Effector memory CD4-positive, alpha-beta T cell (primary cell): ENCODE results near the gene HACL1.
"Not testable (repeated sequence)": the region's sequence is repeated elsewhere in the genome, so short reads cannot be mapped to it uniquely, and the experiment has no call there.

Experiments used
- DNase-seq, 3 donors: peaks; one replicate each; pipeline ENCODE4 v3.0.0-alpha.2; 2020
- H3K27ac ChIP-seq: 2 replicates; pipeline ENCODE4 v1.7.0; 2013; ENCODE audit warnings: mild to moderate bottlenecking, low read length, moderate library complexity; ENCODE audit not compliant: insufficient read depth, poor library complexity, severe bottlenecking
- H3K27me3 ChIP-seq: replicated peaks from 2 replicates; pipeline ENCODE4 v1.7.0; 2013; ENCODE audit warnings: mild to moderate bottlenecking, low read length; ENCODE audit not compliant: insufficient read depth, control insufficient read depth, poor library complexity, severe bottlenecking
- H3K36me3 ChIP-seq: 2 replicates; pipeline ENCODE4 v1.7.0; 2013; ENCODE audit warnings: mild to moderate bottlenecking, low read length, moderate library complexity; ENCODE audit not compliant: control insufficient read depth, insufficient read depth
- H3K4me1 ChIP-seq: 2 replicates; pipeline ENCODE4 v1.7.0; 2013; ENCODE audit warnings: low read length, mild to moderate bottlenecking; ENCODE audit not compliant: control insufficient read depth, insufficient read depth, poor library complexity, severe bottlenecking
- H3K4me3 ChIP-seq: 2 replicates; pipeline ENCODE4 v1.7.0; 2013; ENCODE audit warnings: low read length, low read depth, mild to moderate bottlenecking; ENCODE audit not compliant: insufficient read depth, poor library complexity, severe bottlenecking
- H3K9me3 ChIP-seq: 2 replicates; pipeline ENCODE4 v1.7.0; 2013; ENCODE audit warnings: mild to moderate bottlenecking, low read length, moderate library complexity; ENCODE audit not compliant: control insufficient read depth

HACL1 gene

DNA sequence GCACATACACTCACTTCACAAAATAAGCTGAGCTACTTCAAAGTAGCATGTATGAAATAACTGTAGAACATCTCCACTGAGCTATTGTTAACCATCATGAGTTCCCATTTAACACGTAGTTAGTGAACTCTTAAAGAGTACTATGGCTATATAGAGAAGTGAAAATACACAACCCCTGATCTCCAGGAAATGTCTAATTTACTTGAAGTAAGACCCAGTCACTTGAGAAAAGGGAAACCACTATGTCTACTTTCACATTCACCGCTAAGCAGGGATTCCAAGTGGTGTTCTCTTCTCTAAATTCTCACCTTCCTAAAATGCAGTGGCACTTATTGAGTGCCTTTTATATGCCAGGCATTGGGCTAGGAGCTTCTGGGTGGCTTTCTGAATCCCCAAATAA is 44.9 kb downstream of the HACL1 start:
- no peak for DNase-seq
- no peaks in the 10 kb centered on the region for H3K27me3 ChIP-seq
- no peak overlapping the region for H3K27ac ChIP-seq
- peaks cover 8% of the 10 kb centered on the region for H3K36me3 ChIP-seq
- peaks cover 11% of the 10 kb centered on the region for H3K4me1 ChIP-seq
- no peaks in the 10 kb centered on the region for H3K9me3 ChIP-seq
- no peak overlapping the region for H3K4me3 ChIP-seq

DNA sequence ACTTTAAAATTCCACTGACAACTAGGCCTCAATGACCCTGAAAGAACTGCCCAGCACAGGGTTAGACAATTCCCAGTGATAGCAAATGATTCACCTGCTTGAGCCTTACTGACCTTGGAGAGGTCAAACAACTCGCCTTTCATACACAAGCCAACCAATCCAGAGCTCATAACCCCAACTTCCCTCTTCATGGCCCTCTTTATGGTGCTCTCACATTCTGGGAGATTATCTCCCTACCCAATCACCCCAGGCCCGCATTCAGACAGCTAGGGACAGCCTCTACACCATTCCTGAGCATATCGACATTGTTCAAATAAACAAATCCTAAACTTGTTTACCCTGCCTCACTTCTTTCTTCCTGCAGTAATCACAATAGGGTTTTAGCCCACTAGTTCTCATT is 47.6 kb downstream of the HACL1 start:
- H3K9me3 ChIP-seq, result no peaks in the 10 kb centered on the region
- H3K4me1 ChIP-seq, result peaks cover 11% of the 10 kb centered on the region
- no peaks in the 10 kb centered on the region for H3K36me3 ChIP-seq
- DNase-seq, result no peak
- H3K27me3 ChIP-seq, result no peaks in the 10 kb centered on the region
- no peak overlapping the region for H3K27ac ChIP-seq
- H3K4me3 ChIP-seq, result no peak overlapping the region

DNA sequence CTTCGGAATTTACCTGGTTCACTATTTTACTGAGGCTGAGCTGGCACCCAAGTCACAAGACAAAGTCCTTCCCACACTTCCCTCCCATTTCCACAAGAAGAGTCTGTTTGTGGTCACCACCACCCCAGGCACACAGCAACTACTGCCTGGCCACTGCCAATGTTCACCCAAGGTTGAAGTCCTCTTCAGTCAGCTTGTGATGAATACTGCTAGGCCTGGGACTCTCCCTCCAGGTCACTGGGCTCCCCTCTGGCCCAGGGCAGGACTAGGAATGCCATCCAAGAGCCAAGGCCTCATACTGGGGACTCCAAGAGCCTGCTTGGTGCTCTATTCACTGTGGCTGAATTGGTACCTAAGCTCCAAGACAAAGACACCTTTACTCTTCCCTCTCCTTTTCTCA is 49.5 kb downstream of the HACL1 start:
- DNase-seq, result no peak
- H3K4me1 ChIP-seq, result peaks cover 4% of the 10 kb centered on the region
- no peaks in the 10 kb centered on the region for H3K36me3 ChIP-seq
- H3K9me3 ChIP-seq, result no peaks in the 10 kb centered on the region
- H3K4me3 ChIP-seq, result no peak overlapping the region
- no peaks in the 10 kb centered on the region for H3K27me3 ChIP-seq
- H3K27ac ChIP-seq, result no peak overlapping the region

DNA sequence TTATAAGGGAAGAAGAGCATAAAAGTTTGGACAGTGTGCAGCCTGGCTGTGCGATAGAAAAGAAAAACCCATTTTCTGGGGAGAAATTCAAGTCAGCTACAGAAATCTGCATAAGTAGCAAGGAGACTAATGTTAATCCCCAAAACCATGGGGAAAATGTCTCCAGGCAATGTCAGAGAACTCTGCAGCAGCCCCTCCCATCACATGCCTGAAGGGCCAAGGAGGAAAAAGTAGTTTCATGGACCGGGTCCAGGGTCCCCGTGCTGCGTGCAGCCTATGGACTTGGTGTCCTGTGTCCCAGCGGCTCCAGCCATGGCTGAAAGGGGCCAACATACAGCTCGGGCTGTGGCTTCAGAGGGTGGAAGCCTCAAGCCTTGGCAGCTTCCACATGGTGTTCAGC is 51.5 kb downstream of the HACL1 start:
- Histone ChIP-seq H3K27me3 (no peaks in the 10 kb centered on the region), H3K4me3 (no peak overlapping the region), H3K27ac (no peak overlapping the region), H3K4me1 (no peaks in the 10 kb centered on the region), H3K9me3 (no peaks in the 10 kb centered on the region), H3K36me3 (no peaks in the 10 kb centered on the region)
- no peak for DNase-seq

GRCh38 chr3:15542614-15543013 is 58.8 kb downstream of the HACL1 start:
- no peak for DNase-seq
- no peaks in the 10 kb centered on the region for H3K9me3 ChIP-seq
- no peak overlapping the region for H3K27ac ChIP-seq
- H3K27me3 ChIP-seq, result no peaks in the 10 kb centered on the region
- H3K4me1 ChIP-seq, result peaks cover 17% of the 10 kb centered on the region
- H3K4me3 ChIP-seq, result no peak overlapping the region
- no peaks in the 10 kb centered on the region for H3K36me3 ChIP-seq

DNA sequence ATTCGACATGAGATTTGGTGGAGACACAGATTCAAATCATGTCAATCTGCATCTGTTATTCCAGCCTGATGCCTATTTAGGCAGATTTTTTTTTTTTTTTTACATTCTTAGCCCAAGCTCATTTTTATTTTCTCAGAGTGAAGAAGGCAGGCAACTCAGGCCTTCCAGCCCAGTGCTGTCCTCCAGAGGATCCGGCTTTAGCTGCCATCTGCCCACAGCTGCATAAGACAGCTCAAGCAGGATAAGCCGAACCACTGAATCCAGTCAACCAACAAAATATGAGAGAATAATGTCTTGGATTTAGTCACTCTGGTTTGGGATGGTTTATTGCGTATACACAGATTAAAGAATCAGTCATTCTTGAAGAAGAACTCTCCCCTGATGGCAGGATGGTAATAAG is 60.0 kb downstream of the HACL1 start:
- H3K4me1 ChIP-seq, result peaks cover 29% of the 10 kb centered on the region
- H3K36me3 ChIP-seq, result no peaks in the 10 kb centered on the region
- H3K9me3 ChIP-seq, result no peaks in the 10 kb centered on the region
- DNase-seq, result no peak
- no peak overlapping the region for H3K4me3 ChIP-seq
- no peak overlapping the region for H3K27ac ChIP-seq
- H3K27me3 ChIP-seq, result no peaks in the 10 kb centered on the region

DNA sequence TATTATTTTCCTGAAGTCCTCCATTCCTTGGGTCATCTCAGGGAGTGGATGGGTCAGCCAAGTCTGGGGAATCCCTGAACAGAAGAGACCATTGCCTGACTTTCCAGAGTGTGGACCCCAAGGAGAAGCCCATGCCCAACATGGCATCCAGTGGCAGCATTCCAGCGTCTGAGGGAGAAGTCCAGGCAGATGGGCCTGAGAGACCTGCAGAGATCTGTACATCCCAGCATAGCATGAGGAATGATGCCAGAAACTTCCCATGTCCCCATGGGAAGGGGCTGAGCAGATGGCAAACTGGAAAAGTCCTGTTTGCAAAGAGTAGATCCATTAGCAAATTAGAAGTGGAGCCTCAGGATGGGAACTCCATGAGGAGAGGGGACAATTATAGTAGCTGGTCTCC is 62.3 kb downstream of the HACL1 start:
- DNase-seq, result no peak
- H3K27ac ChIP-seq, result no peak overlapping the region
- H3K4me3 ChIP-seq, result no peak overlapping the region
- H3K27me3 ChIP-seq, result no peaks in the 10 kb centered on the region
- H3K36me3 ChIP-seq, result no peaks in the 10 kb centered on the region
- H3K9me3 ChIP-seq, result no peaks in the 10 kb centered on the region
- H3K4me1 ChIP-seq, result peaks cover 39% of the 10 kb centered on the region

DNA sequence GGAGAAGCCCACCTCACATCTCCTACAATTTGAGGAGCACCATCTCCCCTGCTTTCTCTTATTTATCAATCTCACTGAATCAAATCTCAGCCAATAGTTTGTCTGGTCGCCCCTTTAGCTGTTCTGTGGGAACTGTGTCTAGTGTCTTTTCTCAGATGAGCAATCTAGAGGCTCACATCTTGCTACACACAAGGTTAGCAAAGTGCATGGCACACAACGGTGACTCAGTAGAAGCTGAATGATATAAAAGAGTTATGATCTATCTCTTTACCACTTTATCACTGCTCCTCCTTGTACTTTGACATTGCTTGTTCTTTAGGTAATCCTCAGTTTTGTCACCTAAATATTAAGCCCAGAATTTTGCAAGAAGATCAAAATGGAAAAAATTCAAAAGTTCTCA is 63.0 kb downstream of the HACL1 start:
- Histone ChIP-seq H3K36me3 (no peaks in the 10 kb centered on the region), H3K27me3 (no peaks in the 10 kb centered on the region), H3K9me3 (no peaks in the 10 kb centered on the region), H3K4me1 (peaks cover 39% of the 10 kb centered on the region), H3K4me3 (no peak overlapping the region), H3K27ac (no peak overlapping the region)
- no peak for DNase-seq

DNA sequence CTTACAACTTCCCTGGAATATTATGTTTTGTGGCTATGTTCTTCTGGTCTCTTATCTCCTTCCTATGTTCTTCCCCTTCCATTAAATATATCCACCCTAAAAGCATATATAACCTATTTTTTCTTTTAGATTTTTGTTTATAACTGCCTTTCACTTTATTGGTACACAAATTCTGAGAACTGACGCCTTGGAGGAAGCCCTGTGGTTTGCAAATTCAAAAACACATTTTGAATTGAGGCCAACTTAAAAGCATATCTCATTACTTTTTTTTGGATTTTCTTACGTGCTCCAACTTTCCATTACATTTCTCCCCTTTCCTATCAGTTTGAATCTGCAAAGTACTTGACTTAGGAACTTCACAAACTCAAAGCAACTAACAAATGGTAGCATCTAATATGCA is 64.5 kb downstream of the HACL1 start:
- H3K27me3 ChIP-seq, result no peaks in the 10 kb centered on the region
- peak overlapping the region; percentile 2 for H3K27ac ChIP-seq
- no peak overlapping the region for H3K4me3 ChIP-seq
- no peaks in the 10 kb centered on the region for H3K36me3 ChIP-seq
- H3K9me3 ChIP-seq, result no peaks in the 10 kb centered on the region
- peaks cover 39% of the 10 kb centered on the region for H3K4me1 ChIP-seq
- DNase-seq, result no peak

- Histone ChIP-seq H3K4me1 (peaks cover 38% of the 10 kb centered on the region), H3K9me3 (no peaks in the 10 kb centered on the region), H3K27ac (peak overlapping the region; percentile 2), H3K36me3 (no peaks in the 10 kb centered on the region), H3K4me3 (no peak overlapping the region), H3K27me3 (no peaks in the 10 kb centered on the region)
- DNase-seq, result no peak
Measured at GRCh38 chr3:15535732-15536131, 65.6 kb downstream of the HACL1 start.

- not testable (repeated sequence) for H3K4me3 ChIP-seq, H3K27me3 ChIP-seq, H3K27ac ChIP-seq, H3K36me3 ChIP-seq, DNase-seq, H3K9me3 ChIP-seq
- H3K4me1 ChIP-seq, result peaks cover 51% of the 10 kb centered on the region
Measured at GRCh38 chr3:15532614-15533013, 68.8 kb downstream of the HACL1 start.
